SK-N-SH (cell line): ENCODE results near the gene PRELID3B. TPM values are rescaled to one million over a fixed set of nuclear protein-coding genes. Genes with fewer than 3 reads are reported as not detected.

ENCODE experiments used
- CTCF ChIA-PET: fragments of 300-600, 350-600 bp; formaldehyde crosslinking; extraction: SDS; loops from one replicate; lab custom pipeline; 2021; lab: Yijun Ruan, JAX
- POLR2A ChIA-PET: fragments of 350-600 bp; sonication (Branson Sonifier 250); formaldehyde crosslinking; extraction: SDS; loops from one replicate; lab custom pipeline; 2020; ENCODE audit warnings: antibody characterized with exemption, inconsistent platforms; lab: Yijun Ruan, JAX
- DNase-seq: peaks from one replicate; pipeline ENCODE4 v3.0.0; 2012
- H2AFZ ChIP-seq: fragments of 200-600 bp; sonication (generic); 2 replicates; pipeline ENCODE4 v1.8.1; 2016; ENCODE audit warnings: antibody characterized with exemption, mild to moderate bottlenecking, low read depth
- H3F3A ChIP-seq: fragments of 200-600 bp; sonication (generic); replicated peaks from 2 replicates; pipeline ENCODE3; 2016; ENCODE audit warnings: antibody characterized with exemption, mild to moderate bottlenecking; ENCODE audit not compliant: insufficient read depth
- H3K27ac ChIP-seq, 2 experiments: fragments of 200-500 bp in 1 of 2; fragments of 200-600 bp in 1 of 2; sonication (Bioruptor generic) in 1 of 2; sonication (generic), shearing (Covaris generic) in 1 of 2; 2 replicates each; pipeline versions ENCODE4 v1.5.1 to v1.6.1; 2014 to 2016; ENCODE audit warnings: low read depth in 2 of 2, inconsistent platforms in 1 of 2, low read length in 1 of 2, mild to moderate bottlenecking in 1 of 2, mixed read lengths in 1 of 2
- H3K27me3 ChIP-seq: fragments of 200-600 bp; sonication (generic), shearing (Covaris generic); 2 replicates; pipeline ENCODE4 v1.6.1; 2016; ENCODE audit warnings: mixed run types; ENCODE audit not compliant: insufficient read depth
- H3K36me3 ChIP-seq, 2 experiments: fragments of 200-500 bp in 1 of 2; fragments of 200-600 bp in 1 of 2; sonication (Bioruptor generic) in 1 of 2; sonication (generic) in 1 of 2; replicated peaks in 1 of 2; 2 replicates each; pipeline versions ENCODE3 to v1.5.1; 2014 to 2016; ENCODE audit warnings: low read length in 1 of 2, mild to moderate bottlenecking in 1 of 2; ENCODE audit not compliant: insufficient read depth in 2 of 2, control insufficient read depth in 1 of 2
- H3K4me1 ChIP-seq, 2 experiments: fragments of 200-500 bp in 1 of 2; fragments of 200-600 bp in 1 of 2; sonication (Bioruptor generic) in 1 of 2; sonication (generic), shearing (Covaris generic) in 1 of 2; 2 replicates each; pipeline versions ENCODE4 v1.5.1 to v1.6.1; 2014 to 2016; ENCODE audit warnings: low read depth in 1 of 2, low read length in 1 of 2, mixed run types in 1 of 2; ENCODE audit not compliant: insufficient read depth in 2 of 2, control insufficient read depth in 1 of 2
- H3K4me2 ChIP-seq: fragments of 200-600 bp; sonication (generic), shearing (Covaris generic); 2 replicates; pipeline ENCODE4 v1.6.1; 2017; ENCODE audit warnings: mixed run types
- H3K4me3 ChIP-seq, 2 experiments: fragments of 200-500 bp in 1 of 2; fragments of 200-600 bp in 1 of 2; sonication (Bioruptor generic) in 1 of 2; sonication (generic), shearing (Covaris generic) in 1 of 2; 2 replicates each; pipeline versions ENCODE4 v1.5.1 to v1.8.1; 2014 to 2016; ENCODE audit warnings: low read depth in 2 of 2, inconsistent platforms in 1 of 2, low read length in 1 of 2, mild to moderate bottlenecking in 1 of 2, mixed read lengths in 1 of 2, moderate library complexity in 1 of 2
- H3K79me2 ChIP-seq: fragments of 200-600 bp; sonication (generic); 2 replicates; pipeline ENCODE4 v1.8.1; 2017; ENCODE audit warnings: mild to moderate bottlenecking; ENCODE audit not compliant: insufficient read depth
- H3K9ac ChIP-seq: fragments of 200-600 bp; sonication (generic); 2 replicates; pipeline ENCODE4 v1.6.1; 2017; ENCODE audit warnings: mixed run types
- H3K9me2 ChIP-seq: fragments of 200-600 bp; sonication (generic); 2 replicates; pipeline ENCODE4 v1.6.1; 2017; ENCODE audit warnings: mixed run types
- H3K9me3 ChIP-seq: fragments of 200-600 bp; sonication (generic); 2 replicates; pipeline ENCODE4 v1.6.1; 2017; ENCODE audit warnings: mixed run types, mild to moderate bottlenecking, moderate library complexity
- H4K20me1 ChIP-seq: fragments of 200-600 bp; sonication (generic); 2 replicates; pipeline ENCODE4 v1.6.1; 2017; ENCODE audit warnings: mild to moderate bottlenecking, mixed run types; ENCODE audit not compliant: insufficient read depth
- CHD2 ChIP-seq: fragments of 150-350 bp; IDR thresholded peaks from 2 replicates; pipeline ENCODE4 v1.6.1; 2018; ENCODE audit warnings: low read length; ENCODE audit not compliant: partially characterized antibody
- CTCF ChIP-seq: fragments of 200-600 bp; sonication (generic); IDR thresholded peaks from 2 replicates; pipeline ENCODE4 v1.6.1; 2017; ENCODE audit warnings: antibody characterized with exemption, mild to moderate bottlenecking, moderate library complexity
- ELF1 ChIP-seq: IDR thresholded peaks from 2 replicates; pipeline ENCODE4 v1.4.0; 2012
- EZH2phosphoT487 ChIP-seq: fragments of 200-600 bp; sonication (generic); IDR thresholded peaks from 2 replicates; pipeline ENCODE4 v1.6.1; 2017; ENCODE audit warnings: low read depth, mixed run types, mild to moderate bottlenecking, antibody characterized with exemption, moderate library complexity, borderline replicate concordance
- FOSL2 ChIP-seq: IDR thresholded peaks from 2 replicates; pipeline ENCODE4 v1.4.0; 2012; ENCODE audit warnings: low read depth, mild to moderate bottlenecking, moderate library complexity, borderline replicate concordance
- FOXJ3 ChIP-seq: sonication (generic); formaldehyde crosslinking; IDR thresholded peaks from 2 replicates; pipeline ENCODE4 v1.5.1; 2020; ENCODE audit warnings: mild to moderate bottlenecking, missing genetic modification reagents
- GABPA ChIP-seq: IDR thresholded peaks from 2 replicates; pipeline ENCODE4 v1.4.0; 2012; ENCODE audit warnings: low read depth, mild to moderate bottlenecking
- MAX ChIP-seq: IDR thresholded peaks from 2 replicates; pipeline ENCODE4 v1.4.0; 2012; ENCODE audit warnings: low read depth
- PBX3 ChIP-seq: IDR thresholded peaks from 2 replicates; pipeline ENCODE4; 2012
- POLR2AphosphoS5 ChIP-seq: IDR thresholded peaks from 2 replicates; pipeline ENCODE4 v1.6.1; 2012; ENCODE audit warnings: low read depth, low read length
- RCOR1 ChIP-seq: fragments of 150-350 bp; IDR thresholded peaks from 2 replicates; pipeline ENCODE4 v1.6.1; 2017; ENCODE audit warnings: antibody characterized with exemption, low read length
- REST ChIP-seq: IDR thresholded peaks from 2 replicates; pipeline ENCODE4 v1.6.1; 2012; ENCODE audit warnings: mild to moderate bottlenecking, low read depth, low read length, moderate library complexity
- RXRA ChIP-seq: IDR thresholded peaks from 2 replicates; pipeline ENCODE4 v1.4.0; 2012; ENCODE audit warnings: low read depth, mild to moderate bottlenecking, borderline replicate concordance
- SIN3A ChIP-seq: IDR thresholded peaks from 2 replicates; pipeline ENCODE4 v1.6.1; 2012; ENCODE audit warnings: low read depth, mild to moderate bottlenecking, low read length, moderate library complexity, borderline replicate concordance
- TEAD4 ChIP-seq: IDR thresholded peaks from 2 replicates; pipeline ENCODE4 v1.4.0; 2012; ENCODE audit warnings: mild to moderate bottlenecking, borderline replicate concordance; ENCODE audit not compliant: insufficient read depth
- WGBS: methylation state at CpG from one replicate; pipeline ENCODE4 v1.1.6; 2017; ENCODE audit warnings: low lambda C conversion rate; 5-methylcytosine and 5-hydroxymethylcytosine counted together
- polyA plus RNA-seq, 3 experiments: library from polyadenylated mRNA; depleted of rRNA; stranded (reverse); fragments of >200 nt; gene quantifications; 2 replicates each; pipeline ENCODE4 v1.2.3, GENCODE V29; 2012
- TF ChIP-seq, protein P1 (sequence below): IDR thresholded peaks from 2 replicates; pipeline ENCODE4 v1.4.0; 2012; ENCODE audit warnings: low read depth, borderline replicate concordance
- TF ChIP-seq, protein P2 (sequence below): IDR thresholded peaks from 2 replicates; pipeline ENCODE4 v1.4.0; 2012; ENCODE audit warnings: low read depth, borderline replicate concordance

The PRELID3B gene
- polyA plus RNA-seq, 1 of the 3 experiments (the other 2 are of a cell fraction) = 20.9 TPM

DNA sequence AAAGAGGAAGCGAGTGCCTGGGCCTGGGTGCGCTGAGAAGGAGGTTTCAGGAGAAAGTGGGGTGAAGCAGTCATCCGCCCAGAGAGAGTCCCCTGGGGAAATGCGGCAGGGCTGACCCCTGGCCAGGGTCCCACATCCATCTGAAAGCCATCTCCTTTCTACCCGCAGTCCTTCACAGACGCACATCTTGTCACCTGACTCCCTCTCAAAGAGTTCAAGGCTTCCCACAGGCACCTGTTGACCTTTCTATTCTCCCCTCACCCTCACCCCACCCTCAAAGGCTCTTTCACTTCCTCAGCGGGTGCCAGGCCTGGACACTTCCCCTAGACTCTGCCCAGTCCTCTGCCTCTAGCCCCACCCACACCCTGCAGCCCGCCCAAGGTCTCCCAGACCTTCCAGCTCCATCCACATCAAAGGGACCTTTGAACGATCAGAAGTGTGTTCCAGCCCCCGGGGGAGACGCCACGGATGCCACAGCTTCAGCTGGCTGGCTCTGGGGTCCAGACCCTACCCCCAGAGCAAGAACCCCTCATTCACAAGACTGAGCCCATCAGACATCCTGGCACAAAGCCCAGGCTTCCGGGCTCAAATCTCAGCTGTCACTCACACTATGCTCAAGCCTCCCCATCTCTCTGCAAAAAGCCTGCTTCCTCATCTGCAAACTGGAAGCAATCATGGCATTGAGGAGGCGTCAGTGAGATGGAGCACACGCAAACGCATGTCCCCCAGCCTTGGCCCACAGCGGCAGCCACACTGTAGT, 37.6 kb downstream of the PRELID3B start:
- no peaks in the 10 kb centered on the region for H3K36me3 ChIP-seq
- TF ChIP-seq RCOR1 (no peak), RXRA (no peak), SIN3A (no peak), CHD2 (no peak), REST (no peak), EZH2phosphoT487 (no peak), TEAD4 (no peak)
- TF ChIP-seq, all 33 proteins: peak for 0
- no peaks in the 10 kb centered on the region for H4K20me1 ChIP-seq
- no peak for DNase-seq
- CTCF ChIA-PET = interaction anchor here (1.4 kb wide), 1 partner anchor 13 kb away, joined by 4 read pairs; no protein-coding TSS in a partner anchor
- 86% methylated on average over 13 of the region's 17 CpGs for WGBS
- no peaks in the 10 kb centered on the region for H3F3A ChIP-seq
- no peak overlapping the region for H2AFZ ChIP-seq
- H3K27ac ChIP-seq = no peak overlapping the region
- no peak overlapping the region for H3K4me2 ChIP-seq
- no peaks in the 10 kb centered on the region for H3K27me3 ChIP-seq
- POLR2A ChIA-PET = no interaction called here
- no peak overlapping the region for H3K9ac ChIP-seq
- no peak overlapping the region for H3K4me3 ChIP-seq
- H3K9me3 ChIP-seq = no peaks in the 10 kb centered on the region
- no peaks in the 10 kb centered on the region for H3K79me2 ChIP-seq
- no peaks in the 10 kb centered on the region for H3K9me2 ChIP-seq
- peaks cover 0 to 3% of the 10 kb centered on the region in 2 experiments; a peak in 1 of 4 replicates for H3K4me1 ChIP-seq

GRCh38 chr20:59004493-59004762, 38.2 kb downstream of the PRELID3B start:
- H3K4me2 ChIP-seq = no peak overlapping the region
- H4K20me1 ChIP-seq = no peaks in the 10 kb centered on the region
- no peaks in the 10 kb centered on the region for H3K79me2 ChIP-seq
- H3K9me3 ChIP-seq = no peaks in the 10 kb centered on the region
- no peak overlapping the region for H2AFZ ChIP-seq
- H3K36me3 ChIP-seq = no peaks in the 10 kb centered on the region
- ChIA-PET POLR2A (no interaction called here), CTCF (no interaction called here)
- H3K4me1 ChIP-seq = peaks cover 0 to 3% of the 10 kb centered on the region in 2 experiments; a peak in 1 of 4 replicates
- no peaks in the 10 kb centered on the region for H3F3A ChIP-seq
- WGBS = 75% methylated on average over 4 of the region's 4 CpGs
- no peaks in the 10 kb centered on the region for H3K27me3 ChIP-seq
- no peak overlapping the region for H3K9ac ChIP-seq
- DNase-seq = no peak
- H3K9me2 ChIP-seq = no peaks in the 10 kb centered on the region
- H3K27ac ChIP-seq = no peak overlapping the region
- H3K4me3 ChIP-seq = no peak overlapping the region
- TF ChIP-seq POLR2AphosphoS5 (no peak), FOSL2 (no peak), MAX (no peak), CTCF (no peak), GABPA (no peak), FOXJ3 (CRISPR knock-in tag) (no peak), ELF1 (no peak), RCOR1 (no peak), RXRA (no peak), PBX3 (no peak)
- TF ChIP-seq, protein P1, sequence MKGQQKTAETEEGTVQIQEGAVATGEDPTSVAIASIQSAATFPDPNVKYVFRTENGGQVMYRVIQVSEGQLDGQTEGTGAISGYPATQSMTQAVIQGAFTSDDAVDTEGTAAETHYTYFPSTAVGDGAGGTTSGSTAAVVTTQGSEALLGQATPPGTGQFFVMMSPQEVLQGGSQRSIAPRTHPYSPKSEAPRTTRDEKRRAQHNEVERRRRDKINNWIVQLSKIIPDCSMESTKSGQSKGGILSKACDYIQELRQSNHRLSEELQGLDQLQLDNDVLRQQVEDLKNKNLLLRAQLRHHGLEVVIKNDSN = no peak
- TF ChIP-seq, protein P2, sequence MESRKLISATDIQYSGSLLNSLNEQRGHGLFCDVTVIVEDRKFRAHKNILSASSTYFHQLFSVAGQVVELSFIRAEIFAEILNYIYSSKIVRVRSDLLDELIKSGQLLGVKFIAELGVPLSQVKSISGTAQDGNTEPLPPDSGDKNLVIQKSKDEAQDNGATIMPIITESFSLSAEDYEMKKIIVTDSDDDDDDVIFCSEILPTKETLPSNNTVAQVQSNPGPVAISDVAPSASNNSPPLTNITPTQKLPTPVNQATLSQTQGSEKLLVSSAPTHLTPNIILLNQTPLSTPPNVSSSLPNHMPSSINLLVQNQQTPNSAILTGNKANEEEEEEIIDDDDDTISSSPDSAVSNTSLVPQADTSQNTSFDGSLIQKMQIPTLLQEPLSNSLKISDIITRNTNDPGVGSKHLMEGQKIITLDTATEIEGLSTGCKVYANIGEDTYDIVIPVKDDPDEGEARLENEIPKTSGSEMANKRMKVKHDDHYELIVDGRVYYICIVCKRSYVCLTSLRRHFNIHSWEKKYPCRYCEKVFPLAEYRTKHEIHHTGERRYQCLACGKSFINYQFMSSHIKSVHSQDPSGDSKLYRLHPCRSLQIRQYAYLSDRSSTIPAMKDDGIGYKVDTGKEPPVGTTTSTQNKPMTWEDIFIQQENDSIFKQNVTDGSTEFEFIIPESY = no peak
